Fibroblast of lung (primary cell): Measurements from ENCODE around the gene NT5DC1.

ENCODE experiments used
- EZH2 ChIP-seq: IDR thresholded peaks from 2 replicates; pipeline ENCODE4 v1.5.1; 2012; ENCODE audit warnings: low read length, control low read depth, mild to moderate bottlenecking; ENCODE audit errors: missing control alignments
- TF ChIP-seq, protein P1 (sequence below), 2 donors: IDR thresholded peaks in 1 of 2; conservative IDR thresholded peaks in 1 of 2; 1 replicate in 1 of 2; 2 replicates in 1 of 2; pipeline ENCODE4 v1.5.1; 2011 to 2012; ENCODE audit warnings: low read length in 2 of 2, control low read depth in 1 of 2, inconsistent platforms in 1 of 2, low read depth in 1 of 2, mild to moderate bottlenecking in 1 of 2

DNA sequence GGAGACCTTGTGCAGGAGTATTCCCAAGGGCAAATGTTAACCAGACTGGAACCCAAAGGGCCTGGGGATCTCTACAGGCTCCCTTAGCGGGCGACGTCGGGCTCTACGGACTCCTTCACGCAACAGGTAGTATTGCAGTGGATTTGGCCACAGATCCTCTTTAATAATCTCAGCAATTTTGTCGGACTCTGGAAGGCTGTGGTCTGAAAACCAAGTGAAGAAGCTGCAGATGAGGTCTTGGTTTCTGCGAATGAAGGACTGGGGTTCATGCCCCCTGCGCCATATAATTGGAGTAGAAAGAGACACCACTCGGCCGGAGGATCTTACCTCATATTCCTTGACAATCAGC is 177.8 kb downstream of the NT5DC1 start:
- TF ChIP-seq, protein P1, sequence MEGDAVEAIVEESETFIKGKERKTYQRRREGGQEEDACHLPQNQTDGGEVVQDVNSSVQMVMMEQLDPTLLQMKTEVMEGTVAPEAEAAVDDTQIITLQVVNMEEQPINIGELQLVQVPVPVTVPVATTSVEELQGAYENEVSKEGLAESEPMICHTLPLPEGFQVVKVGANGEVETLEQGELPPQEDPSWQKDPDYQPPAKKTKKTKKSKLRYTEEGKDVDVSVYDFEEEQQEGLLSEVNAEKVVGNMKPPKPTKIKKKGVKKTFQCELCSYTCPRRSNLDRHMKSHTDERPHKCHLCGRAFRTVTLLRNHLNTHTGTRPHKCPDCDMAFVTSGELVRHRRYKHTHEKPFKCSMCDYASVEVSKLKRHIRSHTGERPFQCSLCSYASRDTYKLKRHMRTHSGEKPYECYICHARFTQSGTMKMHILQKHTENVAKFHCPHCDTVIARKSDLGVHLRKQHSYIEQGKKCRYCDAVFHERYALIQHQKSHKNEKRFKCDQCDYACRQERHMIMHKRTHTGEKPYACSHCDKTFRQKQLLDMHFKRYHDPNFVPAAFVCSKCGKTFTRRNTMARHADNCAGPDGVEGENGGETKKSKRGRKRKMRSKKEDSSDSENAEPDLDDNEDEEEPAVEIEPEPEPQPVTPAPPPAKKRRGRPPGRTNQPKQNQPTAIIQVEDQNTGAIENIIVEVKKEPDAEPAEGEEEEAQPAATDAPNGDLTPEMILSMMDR (conservative IDR thresholded peaks at IDR 0.05 in 1 of 2, IDR thresholded peaks at IDR 0.05 in 1 of 2; ENCODE audit: low read depth in 1 of 2, low read length in 2 of 2) = no peak
- TF ChIP-seq EZH2 = no peak
